Thoracic aorta (tissue), 2 donors: ENCODE data around the gene PTGIS. TPM values are rescaled to one million over a fixed set of nuclear protein-coding genes. Genes with fewer than 3 reads are reported as not detected.

Source experiments
- ATAC-seq: fragments of 150-250 bp; one replicate; pipeline ENCODE4 v1.8.0; 2017; ENCODE audit warnings: low read depth; ENCODE audit not compliant: insufficient number of reproducible peaks, low FRiP score
- DNase-seq: peaks from one replicate; pipeline ENCODE4 v3.0.0-alpha.2; 2020; ENCODE audit warnings: low spot score
- H3K27ac ChIP-seq, 2 donors: fragments of 200-600 bp; sonication (generic); 1 replicate in 1 of 2; 2 replicates in 1 of 2; pipeline ENCODE4 v1.5.1; 2016; ENCODE audit warnings: mild to moderate bottlenecking in 2 of 2, moderate library complexity in 2 of 2
- H3K27me3 ChIP-seq: fragments of 200-600 bp; sonication (generic); replicated peaks from 2 replicates; pipeline ENCODE4 v1.6.0; 2016; ENCODE audit warnings: mild to moderate bottlenecking; ENCODE audit not compliant: insufficient read depth
- H3K36me3 ChIP-seq: fragments of 200-600 bp; sonication (generic); one replicate; pipeline ENCODE4 v1.5.1; 2016
- H3K4me1 ChIP-seq, 2 donors: fragments of 200-600 bp; sonication (generic); 1 replicate in 1 of 2; 2 replicates in 1 of 2; pipeline versions ENCODE4 v1.5.1 to v1.6.0; 2016; ENCODE audit warnings: low read depth in 2 of 2, mild to moderate bottlenecking in 1 of 2; ENCODE audit not compliant: control insufficient read depth in 1 of 2
- H3K4me3 ChIP-seq: fragments of 200-600 bp; sonication (generic); 2 replicates; pipeline ENCODE4 v1.5.1; 2016; ENCODE audit warnings: mild to moderate bottlenecking
- H3K9me3 ChIP-seq: fragments of 200-600 bp; sonication (generic); 2 replicates; pipeline ENCODE4 v1.5.1; 2016
- CTCF ChIP-seq: fragments of 200-600 bp; sonication (generic); IDR thresholded peaks from one replicate; pipeline ENCODE4 v1.5.1; 2019; ENCODE audit warnings: antibody characterized with exemption
- total RNA-seq, 2 donors: library from RNA; depleted of rRNA; stranded (reverse); fragments of >200 nt; gene quantifications; one replicate each; pipeline versions ENCODE4 v1.1.0 to v1.2.3, GENCODE V29; 2016

The PTGIS gene
- total RNA-seq, 2 donors from 2014 or later, result 397 to 465 TPM

- Histone ChIP-seq H3K27me3 (no peaks in the 10 kb centered on the region), H3K4me1 (peaks cover 30 to 84% of the 10 kb centered on the region in 2 donors), H3K36me3 (peaks cover 41% of the 10 kb centered on the region), H3K4me3 (no peak overlapping the region), H3K27ac (peak overlapping the region; percentile 46 to 69), H3K9me3 (no peaks in the 10 kb centered on the region)
- DNase-seq, result no peak
- TF ChIP-seq CTCF, result no peak
- no peak for ATAC-seq
Observed at GRCh38 chr20:49507741-49508434, 60.0 kb downstream of the PTGIS start.

GRCh38 chr20:49505518-49505917 lies 62.4 kb downstream of the PTGIS start:
- no peaks in the 10 kb centered on the region for H3K9me3 ChIP-seq
- no peak for TF ChIP-seq CTCF
- no peaks in the 10 kb centered on the region for H3K27me3 ChIP-seq
- H3K27ac ChIP-seq, result peak overlapping the region in 1 of 2 donors; percentile 46
- peaks cover 20 to 60% of the 10 kb centered on the region in 2 donors for H3K4me1 ChIP-seq
- DNase-seq (no peak), ATAC-seq (no peak)
- no peak overlapping the region for H3K4me3 ChIP-seq
- H3K36me3 ChIP-seq, result peaks cover 28% of the 10 kb centered on the region

- Histone ChIP-seq H3K4me1 (peaks cover 7 to 38% of the 10 kb centered on the region in 2 donors), H3K27me3 (no peaks in the 10 kb centered on the region), H3K36me3 (peaks cover 23% of the 10 kb centered on the region), H3K4me3 (no peak overlapping the region), H3K27ac (peak overlapping the region; percentile 59 to 68), H3K9me3 (no peaks in the 10 kb centered on the region)
- DNase-seq, result no peak
- TF ChIP-seq CTCF, result no peak
- no peak for ATAC-seq
Observed at GRCh38 chr20:49503176-49503575, 64.8 kb downstream of the PTGIS start.

GRCh38 chr20:49501917-49502316 lies 66.0 kb downstream of the PTGIS start:
- no peaks in the 10 kb centered on the region for H3K27me3 ChIP-seq
- peaks cover 6 to 25% of the 10 kb centered on the region in 2 donors for H3K4me1 ChIP-seq
- peak overlapping the region in 1 of 2 donors; percentile 3 for H3K27ac ChIP-seq
- TF ChIP-seq CTCF, result no peak
- peaks cover 13% of the 10 kb centered on the region for H3K36me3 ChIP-seq
- H3K9me3 ChIP-seq, result no peaks in the 10 kb centered on the region
- ATAC-seq (no peak), DNase-seq (no peak)
- H3K4me3 ChIP-seq, result no peak overlapping the region

- Histone ChIP-seq H3K4me1 (no peaks in the 10 kb centered on the region), H3K4me3 (no peak overlapping the region), H3K27me3 (no peaks in the 10 kb centered on the region), H3K36me3 (no peaks in the 10 kb centered on the region), H3K27ac (no peak overlapping the region), H3K9me3 (no peaks in the 10 kb centered on the region)
- no peak for TF ChIP-seq CTCF
- DNase-seq, result no peak
- ATAC-seq, result no peak
Observed at GRCh38 chr20:49497398-49497669, 70.6 kb downstream of the PTGIS start.
